ENCODE measurements around the gene KCNJ6. TPM values are rescaled to one million over a fixed set of nuclear protein-coding genes. Genes with fewer than 3 reads are reported as not detected.

The KCNJ6 gene
- total and polyA plus RNA-seq, 10 of the 15 experiments (the other 5 are each of a cell fraction or from before 2014, with no cell fraction given): 0.03 to 0.07 (median 0.04) TPM; not detected in 7

- ATAC-seq (peak; percentile 27), FAIRE-seq (no peak), DNase-seq (ENCODE audit: low read depth, low spot score) (no peak)
- POLR2A ChIA-PET: no interaction called here
- no peak overlapping the region for H3K4me2 ChIP-seq (ENCODE audit: control insufficient read depth, insufficient read depth)
- in situ Hi-C loops (cut with MboI): no loop called here
- RAD21 ChIA-PET (ENCODE audit: unreplicated experiment): no interaction called here
- SMC1A ChIA-PET (ENCODE audit: uncharacterized antibody, unreplicated experiment): no interaction called here
- H3K27ac ChIP-seq (ENCODE audit: control insufficient read depth, insufficient read depth): no peak overlapping the region
- H3K4me3 ChIP-seq: no peak overlapping the region
- 3% methylated on average over 2 of the region's 2 CpGs for WGBS (ENCODE audit: insufficient coverage, insufficient replicate concordance, low lambda C conversion rate, missing lambda C conversion rate)
- no peaks in the 10 kb centered on the region for H3K4me1 ChIP-seq (ENCODE audit: control insufficient read depth, insufficient read depth, low read length)
- H3K9me3 ChIP-seq (replicated peaks; ENCODE audit: control insufficient read depth, insufficient read depth, low read length): no peaks in the 10 kb centered on the region; the same call in 2 of the 3 replicates
- H3K27me3 ChIP-seq (replicated peaks in 1 of 2; ENCODE audit: control insufficient read depth in 2 of 2, insufficient read depth in 2 of 2, low read length in 1 of 2): no peaks in the 10 kb centered on the region
- H4K20me1 ChIP-seq (ENCODE audit: control insufficient read depth, insufficient read depth): no peaks in the 10 kb centered on the region
- H3K79me2 ChIP-seq (ENCODE audit: control insufficient read depth, insufficient read depth, low read length): no peaks in the 10 kb centered on the region
- no TSS peak for BruUV-seq (replicated peaks)
- no peak overlapping the region for H3K9ac ChIP-seq (ENCODE audit: control insufficient read depth, insufficient read depth, low read length)
- CTCF ChIA-PET: interaction anchor here (1.5 kb wide), 2 partner anchors 10 to 53 kb away, joined by 5 read pairs; no protein-coding TSS in a partner anchor
- intact Hi-C loops (cut with micrococcal nuclease; ENCODE audit: unreplicated experiment): no loop called here
- H3K36me3 ChIP-seq (ENCODE audit: control insufficient read depth in 2 of 2, insufficient read depth in 2 of 2, low read length in 1 of 2): no peaks in the 10 kb centered on the region
- H2AFZ ChIP-seq (ENCODE audit: control insufficient read depth, low read depth, low read length): no peak overlapping the region
- TF ChIP-seq FOS (IDR thresholded peaks at IDR 0.05; ENCODE audit: borderline replicate concordance, extremely low read depth, insufficient read length): no peak
- no peak for TF ChIP-seq CREB1 (IDR thresholded peaks at IDR 0.05; ENCODE audit: low read depth)
- TF ChIP-seq ZNF687 (IDR thresholded peaks at IDR 0.05): no peak
- no peak for TF ChIP-seq YBX1 (IDR thresholded peaks at IDR 0.05)
- no peak for TF ChIP-seq ZNF24 (IDR thresholded peaks at IDR 0.05)
- TF ChIP-seq RELA (IDR thresholded peaks at IDR 0.05; ENCODE audit: borderline replicate concordance, partially characterized antibody): no peak
- no peak for TF ChIP-seq E2F4 (IDR thresholded peaks at IDR 0.05; ENCODE audit: low read depth, low read length)
- TF ChIP-seq ZBTB4 (CRISPR knock-in tag; IDR thresholded peaks at IDR 0.05): no peak
- TF ChIP-seq CREM (IDR thresholded peaks at IDR 0.05; ENCODE audit: low read depth): no peak
- no peak for TF ChIP-seq ZNF622 (IDR thresholded peaks at IDR 0.05)
- no peak for TF ChIP-seq SP1 (IDR thresholded peaks at IDR 0.05; ENCODE audit: low read depth, low read length)
- no peak for TF ChIP-seq REST (IDR thresholded peaks at IDR 0.05; ENCODE audit: low read depth, low read length)
- no peak for TF ChIP-seq POLR2AphosphoS2 (IDR thresholded peaks at IDR 0.05; ENCODE audit: low read depth, low read length)
Measured at GRCh38 chr21:37764691-37765090, 151.6 kb downstream of the KCNJ6 start.

Measured in GM12878 (cell line).